GM23338 (cell line): ENCODE data around the gene HYAL4.

Experiments used
- EZH2 ChIP-seq: fragments of 200-600 bp; sonication (generic); IDR thresholded peaks from one replicate; pipeline ENCODE4 v1.8.0; 2017; ENCODE audit warnings: antibody characterized with exemption, mild to moderate bottlenecking, low read depth; ENCODE audit not compliant: unreplicated experiment
- EZH2phosphoT487 ChIP-seq: fragments of 200-600 bp; sonication (generic); IDR thresholded peaks from one replicate; pipeline ENCODE4 v1.8.1; 2018; ENCODE audit warnings: antibody characterized with exemption; ENCODE audit not compliant: unreplicated experiment
- ZNF114 ChIP-seq: fragments of 250-450 bp; sonication (Bioruptor Pico); IDR thresholded peaks from 2 replicates; pipeline ENCODE4 v1.5.0; 2020; ENCODE audit warnings: mild to moderate bottlenecking, moderate library complexity
- TF ChIP-seq, protein P1 (sequence below), 2 experiments: fragments of 200-600 bp in 1 of 2; sonication (generic) in 1 of 2; conservative IDR thresholded peaks; 2 replicates each; pipeline versions ENCODE4 v1.5.1 to v1.6.1; 2016 to 2017; ENCODE audit warnings: antibody characterized with exemption in 2 of 2, low read depth in 2 of 2, mild to moderate bottlenecking in 2 of 2, moderate library complexity in 1 of 2
- TF ChIP-seq, protein P2 (sequence below): IDR thresholded peaks from one replicate; pipeline ENCODE4 v1.6.1; 2018; ENCODE audit warnings: antibody characterized with exemption; ENCODE audit not compliant: unreplicated experiment

DNA sequence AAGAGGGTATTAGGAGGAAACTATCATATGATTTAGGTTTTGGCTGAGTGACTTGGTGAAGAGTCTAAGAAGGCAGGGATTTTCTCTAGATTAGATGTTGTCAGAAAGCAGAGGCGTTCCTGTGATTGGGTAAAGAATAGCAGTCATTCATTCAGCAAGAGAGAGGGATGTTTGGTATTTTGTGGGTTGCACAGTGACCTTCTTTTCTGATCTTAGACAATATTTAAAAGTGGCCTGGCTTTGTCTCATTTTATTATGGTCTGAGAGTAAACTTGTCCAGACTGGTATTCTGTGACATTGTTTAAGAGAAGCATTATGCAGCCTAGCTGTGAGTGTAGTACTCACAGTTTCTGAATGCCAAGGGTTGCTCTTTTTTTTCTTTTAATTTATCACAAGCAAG is 18.5 kb downstream of the HYAL4 start:
- TF ChIP-seq, protein P1, sequence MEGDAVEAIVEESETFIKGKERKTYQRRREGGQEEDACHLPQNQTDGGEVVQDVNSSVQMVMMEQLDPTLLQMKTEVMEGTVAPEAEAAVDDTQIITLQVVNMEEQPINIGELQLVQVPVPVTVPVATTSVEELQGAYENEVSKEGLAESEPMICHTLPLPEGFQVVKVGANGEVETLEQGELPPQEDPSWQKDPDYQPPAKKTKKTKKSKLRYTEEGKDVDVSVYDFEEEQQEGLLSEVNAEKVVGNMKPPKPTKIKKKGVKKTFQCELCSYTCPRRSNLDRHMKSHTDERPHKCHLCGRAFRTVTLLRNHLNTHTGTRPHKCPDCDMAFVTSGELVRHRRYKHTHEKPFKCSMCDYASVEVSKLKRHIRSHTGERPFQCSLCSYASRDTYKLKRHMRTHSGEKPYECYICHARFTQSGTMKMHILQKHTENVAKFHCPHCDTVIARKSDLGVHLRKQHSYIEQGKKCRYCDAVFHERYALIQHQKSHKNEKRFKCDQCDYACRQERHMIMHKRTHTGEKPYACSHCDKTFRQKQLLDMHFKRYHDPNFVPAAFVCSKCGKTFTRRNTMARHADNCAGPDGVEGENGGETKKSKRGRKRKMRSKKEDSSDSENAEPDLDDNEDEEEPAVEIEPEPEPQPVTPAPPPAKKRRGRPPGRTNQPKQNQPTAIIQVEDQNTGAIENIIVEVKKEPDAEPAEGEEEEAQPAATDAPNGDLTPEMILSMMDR (conservative IDR thresholded peaks at IDR 0.05; ENCODE audit: low read depth in 2 of 2) = no peak
- TF ChIP-seq EZH2 (no peak), ZNF114 (no peak), EZH2phosphoT487 (no peak)
- TF ChIP-seq, protein P2, sequence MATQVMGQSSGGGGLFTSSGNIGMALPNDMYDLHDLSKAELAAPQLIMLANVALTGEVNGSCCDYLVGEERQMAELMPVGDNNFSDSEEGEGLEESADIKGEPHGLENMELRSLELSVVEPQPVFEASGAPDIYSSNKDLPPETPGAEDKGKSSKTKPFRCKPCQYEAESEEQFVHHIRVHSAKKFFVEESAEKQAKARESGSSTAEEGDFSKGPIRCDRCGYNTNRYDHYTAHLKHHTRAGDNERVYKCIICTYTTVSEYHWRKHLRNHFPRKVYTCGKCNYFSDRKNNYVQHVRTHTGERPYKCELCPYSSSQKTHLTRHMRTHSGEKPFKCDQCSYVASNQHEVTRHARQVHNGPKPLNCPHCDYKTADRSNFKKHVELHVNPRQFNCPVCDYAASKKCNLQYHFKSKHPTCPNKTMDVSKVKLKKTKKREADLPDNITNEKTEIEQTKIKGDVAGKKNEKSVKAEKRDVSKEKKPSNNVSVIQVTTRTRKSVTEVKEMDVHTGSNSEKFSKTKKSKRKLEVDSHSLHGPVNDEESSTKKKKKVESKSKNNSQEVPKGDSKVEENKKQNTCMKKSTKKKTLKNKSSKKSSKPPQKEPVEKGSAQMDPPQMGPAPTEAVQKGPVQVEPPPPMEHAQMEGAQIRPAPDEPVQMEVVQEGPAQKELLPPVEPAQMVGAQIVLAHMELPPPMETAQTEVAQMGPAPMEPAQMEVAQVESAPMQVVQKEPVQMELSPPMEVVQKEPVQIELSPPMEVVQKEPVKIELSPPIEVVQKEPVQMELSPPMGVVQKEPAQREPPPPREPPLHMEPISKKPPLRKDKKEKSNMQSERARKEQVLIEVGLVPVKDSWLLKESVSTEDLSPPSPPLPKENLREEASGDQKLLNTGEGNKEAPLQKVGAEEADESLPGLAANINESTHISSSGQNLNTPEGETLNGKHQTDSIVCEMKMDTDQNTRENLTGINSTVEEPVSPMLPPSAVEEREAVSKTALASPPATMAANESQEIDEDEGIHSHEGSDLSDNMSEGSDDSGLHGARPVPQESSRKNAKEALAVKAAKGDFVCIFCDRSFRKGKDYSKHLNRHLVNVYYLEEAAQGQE = no peak
